ENCODE results near the gene MED25. TPM values are rescaled to one million over a fixed set of nuclear protein-coding genes. Genes with fewer than 3 reads are reported as not detected.

The MED25 gene
- polyA plus RNA-seq, 3 donors: 13.9 to 52.9 (median 18.5) TPM

DNA sequence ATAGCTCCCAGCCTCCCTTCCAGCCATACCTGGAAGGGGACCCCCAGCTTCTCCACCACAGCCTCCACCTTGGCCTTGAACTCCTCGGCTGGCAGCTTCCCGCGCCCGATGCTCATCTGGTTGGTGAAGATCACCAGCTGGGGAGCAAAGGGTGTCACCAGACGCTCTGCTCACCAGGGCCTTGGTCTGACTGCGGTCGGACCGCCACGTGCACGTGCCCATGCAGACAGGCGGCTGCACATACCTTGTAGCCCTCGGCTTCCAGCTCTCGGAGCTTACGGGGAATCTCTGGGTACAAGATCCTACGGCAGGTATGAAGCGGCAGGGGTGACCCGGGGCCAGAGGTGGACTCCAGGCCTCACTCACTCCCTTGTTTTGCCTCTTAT, 45.8 kb downstream of the MED25 start:
- peaks cover 42% of the 10 kb centered on the region for H3K79me2 ChIP-seq (ENCODE audit: insufficient read depth, low read length)
- H3K27ac ChIP-seq (ENCODE audit: low read depth in 1 of 2, low read length in 2 of 2): no peak overlapping the region
- H4K20me1 ChIP-seq (ENCODE audit: insufficient read depth, low read length): peaks cover 61% of the 10 kb centered on the region
- peak overlapping the region in 1 of 2 donors; percentile 31 for H3K4me3 Mint-ChIP-seq
- 95% methylated on average over 15 of the region's 17 CpGs for WGBS (ENCODE audit: insufficient coverage)
- H3K36me3 ChIP-seq (replicated peaks in 1 of 2; ENCODE audit: control insufficient read depth in 1 of 2, insufficient read depth in 2 of 2, low read length in 2 of 2): peaks cover 44 to 53% of the 10 kb centered on the region in 2 donors
- H3K27ac Mint-ChIP-seq: peak overlapping the region in 1 of 7 donors; percentile 46
- no peaks in the 10 kb centered on the region for H3K27me3 Mint-ChIP-seq (ENCODE audit: low read depth in 3 of 3)
- H3K4me1 ChIP-seq (ENCODE audit: control insufficient read depth in 1 of 2, insufficient read depth in 2 of 2, low read length in 2 of 2): peaks cover 37 to 42% of the 10 kb centered on the region in 2 donors
- H3K9ac ChIP-seq (ENCODE audit: insufficient read depth, low read length, poor library complexity, severe bottlenecking): no peak overlapping the region
- H3K9me3 Mint-ChIP-seq: no peaks in the 10 kb centered on the region
- peaks cover 41% of the 10 kb centered on the region for H3K4me1 Mint-ChIP-seq
- no peaks in the 10 kb centered on the region for H3K9me3 ChIP-seq (replicated peaks in 1 of 2; ENCODE audit: control insufficient read depth in 1 of 2, insufficient read depth in 1 of 2, low read length in 2 of 2)
- H3K36me3 Mint-ChIP-seq: peaks cover 37 to 61% of the 10 kb centered on the region in 2 donors
- no peaks in the 10 kb centered on the region for H3K27me3 ChIP-seq (ENCODE audit: control insufficient read depth in 2 of 2, insufficient read depth in 2 of 2, low read length in 2 of 2)
- no peak overlapping the region for H3K4me3 ChIP-seq (replicated peaks in 1 of 3; ENCODE audit: low read depth in 2 of 3, low read length in 3 of 3)
- no peak overlapping the region for H3K4me2 ChIP-seq (replicated peaks; ENCODE audit: extremely low read depth, low read length, poor library complexity, severe bottlenecking)
- intact Hi-C loops (cut with micrococcal nuclease): no loop called here
- H2AFZ ChIP-seq (ENCODE audit: insufficient read depth, low read depth, low read length, poor library complexity, severe bottlenecking): no peak overlapping the region
- no peak for DNase-seq
- TF ChIP-seq, protein P1, sequence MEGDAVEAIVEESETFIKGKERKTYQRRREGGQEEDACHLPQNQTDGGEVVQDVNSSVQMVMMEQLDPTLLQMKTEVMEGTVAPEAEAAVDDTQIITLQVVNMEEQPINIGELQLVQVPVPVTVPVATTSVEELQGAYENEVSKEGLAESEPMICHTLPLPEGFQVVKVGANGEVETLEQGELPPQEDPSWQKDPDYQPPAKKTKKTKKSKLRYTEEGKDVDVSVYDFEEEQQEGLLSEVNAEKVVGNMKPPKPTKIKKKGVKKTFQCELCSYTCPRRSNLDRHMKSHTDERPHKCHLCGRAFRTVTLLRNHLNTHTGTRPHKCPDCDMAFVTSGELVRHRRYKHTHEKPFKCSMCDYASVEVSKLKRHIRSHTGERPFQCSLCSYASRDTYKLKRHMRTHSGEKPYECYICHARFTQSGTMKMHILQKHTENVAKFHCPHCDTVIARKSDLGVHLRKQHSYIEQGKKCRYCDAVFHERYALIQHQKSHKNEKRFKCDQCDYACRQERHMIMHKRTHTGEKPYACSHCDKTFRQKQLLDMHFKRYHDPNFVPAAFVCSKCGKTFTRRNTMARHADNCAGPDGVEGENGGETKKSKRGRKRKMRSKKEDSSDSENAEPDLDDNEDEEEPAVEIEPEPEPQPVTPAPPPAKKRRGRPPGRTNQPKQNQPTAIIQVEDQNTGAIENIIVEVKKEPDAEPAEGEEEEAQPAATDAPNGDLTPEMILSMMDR (IDR thresholded peaks at IDR 0.05): no peak

DNA sequence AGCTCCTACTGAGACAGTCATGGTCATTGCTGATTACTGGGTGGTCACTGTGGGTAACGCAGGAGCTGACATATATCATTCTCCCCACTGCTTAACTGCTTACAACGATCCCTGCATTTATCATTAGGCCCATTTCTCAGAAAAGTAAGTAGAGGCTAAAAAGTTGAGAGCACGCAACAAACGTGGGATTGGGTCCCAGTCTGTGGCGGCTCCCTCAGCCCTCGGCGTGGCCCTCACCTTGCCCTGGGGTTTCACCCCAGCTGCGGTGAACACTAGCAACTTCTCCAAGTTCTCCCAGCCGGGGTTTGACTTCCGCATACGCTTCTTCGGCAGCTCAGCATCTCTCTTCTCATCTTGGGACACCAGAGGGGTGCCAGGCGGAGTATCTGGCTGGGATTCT, 46.8 kb downstream of the MED25 start:
- no peak overlapping the region for H3K9ac ChIP-seq (ENCODE audit: insufficient read depth, low read length, poor library complexity, severe bottlenecking)
- TF ChIP-seq, protein P1 (IDR thresholded peaks at IDR 0.05): no peak
- WGBS (ENCODE audit: insufficient coverage): 93% methylated on average over 6 of the region's 13 CpGs
- Mint-ChIP-seq H3K27me3 (ENCODE audit: low read depth in 3 of 3) (no peaks in the 10 kb centered on the region), H3K4me3 (peak overlapping the region in 1 of 2 donors; percentile 60), H3K9me3 (no peaks in the 10 kb centered on the region), H3K36me3 (peaks cover 32 to 52% of the 10 kb centered on the region in 2 donors), H3K4me1 (peaks cover 41% of the 10 kb centered on the region), H3K27ac (no peak overlapping the region)
- peaks cover 40 to 48% of the 10 kb centered on the region in 2 donors for H3K4me1 ChIP-seq (ENCODE audit: control insufficient read depth in 1 of 2, insufficient read depth in 2 of 2, low read length in 2 of 2)
- peak overlapping the region in 1 of 2 donors; percentile 45 for H3K27ac ChIP-seq (ENCODE audit: low read depth in 1 of 2, low read length in 2 of 2)
- no peak overlapping the region for H2AFZ ChIP-seq (ENCODE audit: insufficient read depth, low read depth, low read length, poor library complexity, severe bottlenecking)
- H3K4me3 ChIP-seq (replicated peaks in 1 of 3; ENCODE audit: low read depth in 2 of 3, low read length in 3 of 3): peak overlapping the region in 1 of 3 experiments; percentile 99
- H3K79me2 ChIP-seq (ENCODE audit: insufficient read depth, low read length): peaks cover 42% of the 10 kb centered on the region
- DNase-seq: no peak
- peaks cover 36 to 44% of the 10 kb centered on the region in 2 donors for H3K36me3 ChIP-seq (replicated peaks in 1 of 2; ENCODE audit: control insufficient read depth in 1 of 2, insufficient read depth in 2 of 2, low read length in 2 of 2)
- peaks cover 52% of the 10 kb centered on the region for H4K20me1 ChIP-seq (ENCODE audit: insufficient read depth, low read length)
- peak overlapping the region; percentile 100 for H3K4me2 ChIP-seq (replicated peaks; ENCODE audit: extremely low read depth, low read length, poor library complexity, severe bottlenecking)
- no peaks in the 10 kb centered on the region for H3K27me3 ChIP-seq (ENCODE audit: control insufficient read depth in 2 of 2, insufficient read depth in 2 of 2, low read length in 2 of 2)
- intact Hi-C loops (cut with micrococcal nuclease): loop anchor here (5.0 kb wide), 3 partner anchors 48 to 98 kb away; partner anchors contain the start of genes AP2A1 (in 1 of the 2), FUZ (in 1 of the 2) and MED25 (in 1 of the 2)
- no peaks in the 10 kb centered on the region for H3K9me3 ChIP-seq (replicated peaks in 1 of 2; ENCODE audit: control insufficient read depth in 1 of 2, insufficient read depth in 1 of 2, low read length in 2 of 2)
